Endodermal cell (in vitro differentiated cells): ENCODE data around the gene HMGCL. TPM values are rescaled to one million over a fixed set of nuclear protein-coding genes. Genes with fewer than 3 reads are reported as not detected.
"Not testable (repeated sequence)": the region's sequence is repeated elsewhere in the genome, so short reads cannot be mapped to it uniquely, and the experiment has no call there.

ENCODE experiments used
- DNase-seq: peaks from one replicate; pipeline ENCODE4 v3.0.0-alpha.2; 2017
- H3K27ac ChIP-seq: 2 replicates; pipeline ENCODE4 v1.5.1; 2013; ENCODE audit warnings: mild to moderate bottlenecking, low read depth, low read length, moderate library complexity
- H3K27me3 ChIP-seq: 2 replicates; pipeline ENCODE4 v1.6.1; 2013; ENCODE audit warnings: mild to moderate bottlenecking, low read length, moderate library complexity; ENCODE audit not compliant: insufficient read depth, control insufficient read depth, poor library complexity, severe bottlenecking
- H3K36me3 ChIP-seq: 2 replicates; pipeline ENCODE4 v1.7.0; 2013; ENCODE audit warnings: mild to moderate bottlenecking, low read length, moderate library complexity; ENCODE audit not compliant: control insufficient read depth, insufficient read depth
- H3K4me1 ChIP-seq: one replicate; pipeline ENCODE4 v1.7.0; 2013; ENCODE audit warnings: low read length; ENCODE audit not compliant: control insufficient read depth, insufficient read depth
- H3K4me3 ChIP-seq: 2 replicates; pipeline ENCODE4 v1.5.1; 2013; ENCODE audit warnings: mild to moderate bottlenecking, low read length, moderate library complexity
- H3K9ac ChIP-seq: 2 replicates; pipeline ENCODE4 v1.6.1; 2013; ENCODE audit warnings: mild to moderate bottlenecking, low read length, moderate library complexity; ENCODE audit not compliant: poor library complexity, severe bottlenecking; ENCODE audit errors: extremely low read depth
- H3K9me3 ChIP-seq: 2 replicates; pipeline ENCODE4 v1.6.1; 2013; ENCODE audit warnings: mild to moderate bottlenecking, low read length, moderate library complexity; ENCODE audit not compliant: control insufficient read depth
- H3K27ac Mint-ChIP-seq: 2 replicates; pipeline ENCODE4 v1.8.0; 2020; ENCODE audit warnings: mixed read lengths
- H3K27me3 Mint-ChIP-seq: 2 replicates; pipeline ENCODE4 v1.8.0; 2021; ENCODE audit warnings: mild to moderate bottlenecking, mixed read lengths; ENCODE audit not compliant: insufficient read depth
- H3K36me3 Mint-ChIP-seq: 2 replicates; pipeline ENCODE4 v1.8.0; 2020; ENCODE audit warnings: low read depth, mixed read lengths
- H3K4me1 Mint-ChIP-seq: 2 replicates; pipeline ENCODE4 v1.8.0; 2020; ENCODE audit warnings: mixed read lengths
- H3K4me3 Mint-ChIP-seq: 2 replicates; pipeline ENCODE4 v1.8.0; 2020; ENCODE audit warnings: mild to moderate bottlenecking, moderate library complexity, mixed read lengths
- H3K9me3 Mint-ChIP-seq: 2 replicates; pipeline ENCODE4 v1.8.0; 2020; ENCODE audit warnings: mild to moderate bottlenecking, mixed read lengths
- WGBS, 2 experiments: methylation state at CpG; one replicate each; pipeline versions ENCODE4 v1.1.5 to v1.1.7; 2013; ENCODE audit warnings: missing lambda C conversion rate in 2 of 2, mixed read lengths in 1 of 2; ENCODE audit not compliant: insufficient coverage in 1 of 2, insufficient read length in 1 of 2; 5-methylcytosine and 5-hydroxymethylcytosine counted together
- total RNA-seq, 2 donors: library from RNA; stranded (reverse); fragmentation: NEBNext Ultra II Directional in 1 of 2; extraction: Animal tissue kit (Norgen Biotek cat#: 25700) in 1 of 2; gene quantifications; 2 replicates in 1 of 2; 3 replicates in 1 of 2; pipeline ENCODE4 v1.2.1, GENCODE V29; 2021
- TF ChIP-seq, protein P1 (sequence below): fragments of 200-600 bp; sonication (generic); conservative IDR thresholded peaks from 2 replicates; pipeline ENCODE4 v1.5.0; 2021; ENCODE audit warnings: antibody characterized with exemption, mild to moderate bottlenecking

HMGCL gene
- total RNA-seq, 2 donors from 2014 or later: 24.0 to 41.7 TPM

DNA sequence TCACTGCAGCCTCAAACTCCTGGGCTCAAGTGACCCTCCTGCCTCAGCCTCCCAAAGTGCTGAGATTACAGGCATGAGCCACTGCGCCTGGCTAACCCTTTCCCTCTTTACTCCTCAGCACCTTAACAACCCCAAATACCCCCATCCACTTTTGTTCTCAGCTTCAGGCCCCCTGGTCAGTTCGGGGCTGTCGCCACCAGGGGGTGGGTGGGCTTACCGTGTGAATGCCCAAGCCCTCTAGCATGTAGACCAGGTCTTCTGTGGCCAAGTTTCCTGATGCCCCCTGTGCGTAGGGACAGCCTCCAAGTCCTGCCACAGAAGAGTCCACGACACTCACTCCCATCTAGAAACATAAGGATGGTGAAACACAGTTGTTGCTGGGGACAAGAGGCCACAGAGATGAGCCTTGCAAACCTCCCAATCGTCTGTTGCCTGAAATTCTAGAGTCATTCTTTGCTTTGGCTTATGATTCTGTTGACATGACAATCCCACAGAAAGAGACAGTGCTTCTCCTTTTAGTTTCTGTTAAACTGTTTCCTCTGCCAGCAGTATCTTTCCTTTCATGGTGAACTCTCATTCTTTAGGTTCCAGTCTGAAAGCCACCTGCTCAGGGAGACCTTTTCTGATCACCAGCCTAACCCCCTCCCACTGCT lies 20.9 kb downstream of the HMGCL start:
- Mint-ChIP-seq H3K27me3 (peaks cover 3% of the 10 kb centered on the region), H3K27ac (no peak overlapping the region), H3K4me3 (no peak overlapping the region), H3K9me3 (no peaks in the 10 kb centered on the region), H3K4me1 (peaks cover 7% of the 10 kb centered on the region), H3K36me3 (peaks cover 20% of the 10 kb centered on the region)
- Histone ChIP-seq H3K4me1 (peaks cover 4% of the 10 kb centered on the region), H3K36me3 (no peaks in the 10 kb centered on the region), H3K9me3 (no peaks in the 10 kb centered on the region), H3K27ac (no peak overlapping the region), H3K27me3 (no peaks in the 10 kb centered on the region), H3K4me3 (no peak overlapping the region), H3K9ac (no peak overlapping the region)
- DNase-seq: peak; percentile 57
- TF ChIP-seq, protein P1, sequence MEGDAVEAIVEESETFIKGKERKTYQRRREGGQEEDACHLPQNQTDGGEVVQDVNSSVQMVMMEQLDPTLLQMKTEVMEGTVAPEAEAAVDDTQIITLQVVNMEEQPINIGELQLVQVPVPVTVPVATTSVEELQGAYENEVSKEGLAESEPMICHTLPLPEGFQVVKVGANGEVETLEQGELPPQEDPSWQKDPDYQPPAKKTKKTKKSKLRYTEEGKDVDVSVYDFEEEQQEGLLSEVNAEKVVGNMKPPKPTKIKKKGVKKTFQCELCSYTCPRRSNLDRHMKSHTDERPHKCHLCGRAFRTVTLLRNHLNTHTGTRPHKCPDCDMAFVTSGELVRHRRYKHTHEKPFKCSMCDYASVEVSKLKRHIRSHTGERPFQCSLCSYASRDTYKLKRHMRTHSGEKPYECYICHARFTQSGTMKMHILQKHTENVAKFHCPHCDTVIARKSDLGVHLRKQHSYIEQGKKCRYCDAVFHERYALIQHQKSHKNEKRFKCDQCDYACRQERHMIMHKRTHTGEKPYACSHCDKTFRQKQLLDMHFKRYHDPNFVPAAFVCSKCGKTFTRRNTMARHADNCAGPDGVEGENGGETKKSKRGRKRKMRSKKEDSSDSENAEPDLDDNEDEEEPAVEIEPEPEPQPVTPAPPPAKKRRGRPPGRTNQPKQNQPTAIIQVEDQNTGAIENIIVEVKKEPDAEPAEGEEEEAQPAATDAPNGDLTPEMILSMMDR: peak; percentile 64
- 88 to 93% methylated on average over 7 of the region's 7 CpGs for WGBS, 2 experiments

DNA sequence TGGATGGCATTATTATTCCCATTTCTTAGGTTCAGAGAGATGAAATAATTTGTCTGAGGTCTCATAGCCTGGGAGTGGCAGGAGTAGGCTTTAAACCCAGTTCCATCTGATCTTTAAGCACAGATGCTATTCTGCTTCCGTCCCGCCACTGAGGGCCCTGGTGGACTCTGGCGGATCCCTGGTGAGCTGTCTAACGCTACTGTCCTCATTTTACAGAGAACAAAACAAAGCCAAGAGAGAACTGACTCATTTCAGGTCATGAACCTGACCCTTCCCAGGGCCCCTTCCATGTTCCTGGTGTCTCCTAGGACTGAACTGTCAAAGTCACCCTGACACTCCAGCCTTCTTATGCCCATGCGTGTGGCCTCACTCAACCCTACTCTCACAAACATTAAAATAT lies 21.6 kb downstream of the HMGCL start:
- Histone ChIP-seq H3K4me1 (peaks cover 7% of the 10 kb centered on the region), H3K27ac (no peak overlapping the region), H3K36me3 (peaks cover 6% of the 10 kb centered on the region), H3K27me3 (no peaks in the 10 kb centered on the region), H3K4me3 (no peak overlapping the region), H3K9me3 (no peaks in the 10 kb centered on the region), H3K9ac (no peak overlapping the region)
- H3K27ac Mint-ChIP-seq: no peak overlapping the region
- TF ChIP-seq, protein P1: no peak
- H3K9me3 Mint-ChIP-seq: no peaks in the 10 kb centered on the region
- peaks cover 21% of the 10 kb centered on the region for H3K36me3 Mint-ChIP-seq
- DNase-seq: no peak
- peaks cover 3% of the 10 kb centered on the region for H3K27me3 Mint-ChIP-seq
- H3K4me1 Mint-ChIP-seq: peaks cover 10% of the 10 kb centered on the region
- H3K4me3 Mint-ChIP-seq: no peak overlapping the region
- WGBS, 2 experiments: 87 to 90% methylated on average over 4 to 5 of the region's 5 CpGs

DNA sequence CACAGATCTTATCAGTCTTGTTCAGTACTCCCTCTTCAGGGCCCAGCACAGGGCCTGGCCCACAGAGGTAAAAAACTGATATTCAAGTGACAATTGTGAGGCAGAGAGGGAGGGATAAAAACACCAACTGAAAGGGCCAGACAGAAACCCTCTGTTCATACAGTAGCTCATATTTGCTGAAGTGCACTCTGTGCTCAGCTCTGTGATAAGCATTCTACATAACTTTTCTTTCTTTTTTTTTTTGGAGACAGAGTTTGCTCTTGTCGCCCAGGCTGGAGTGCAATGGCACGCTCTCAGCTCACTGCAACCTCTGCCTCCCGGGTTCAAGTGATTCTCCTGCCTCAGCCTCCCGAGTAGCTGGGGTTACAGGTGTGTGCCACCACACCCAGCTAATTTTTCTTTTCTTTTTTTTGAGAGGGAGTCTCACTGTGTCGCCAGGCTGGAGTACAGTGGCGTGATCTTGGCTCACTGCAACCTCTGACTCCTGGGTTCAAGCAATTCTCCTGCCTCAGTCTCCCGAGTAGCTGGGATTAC lies 22.4 kb downstream of the HMGCL start:
- Mint-ChIP-seq H3K4me1 (peaks cover 10% of the 10 kb centered on the region), H3K36me3 (peaks cover 29% of the 10 kb centered on the region)
- not testable (repeated sequence) for H3K27ac ChIP-seq, H3K9ac ChIP-seq, H3K4me3 Mint-ChIP-seq, H3K4me3 ChIP-seq, DNase-seq, H3K27me3 ChIP-seq, H3K9me3 ChIP-seq, H3K27me3 Mint-ChIP-seq, H3K9me3 Mint-ChIP-seq, H3K4me1 ChIP-seq, H3K27ac Mint-ChIP-seq
- H3K36me3 ChIP-seq: peaks cover 14% of the 10 kb centered on the region
- WGBS, 2 experiments: 79 to 91% methylated on average over 4 to 7 of the region's 7 CpGs
